DND-41 (cell line): ENCODE data around the gene SPRR3.

Experiments used
- ATAC-seq: fragments of 200-7000 bp; cut with Tn5 transposase; 3 replicates; pipeline ENCODE4 v1.9.1; 2021; ENCODE audit warnings: low read depth; ENCODE audit not compliant: insufficient read depth
- DNase-seq: peaks from one replicate; pipeline ENCODE4 v3.0.0-alpha.2; 2020
- H2AFZ ChIP-seq: 2 replicates; pipeline ENCODE4 v1.6.0; 2012; ENCODE audit warnings: low read depth, low read length
- H3K27ac ChIP-seq: 2 replicates; pipeline ENCODE4 v1.5.1; 2012; ENCODE audit warnings: low read length, inconsistent platforms
- H3K27me3 ChIP-seq: fragments of 200-600 bp; sonication (generic); 2 replicates; pipeline ENCODE4 v1.6.0; 2012; ENCODE audit warnings: low read length, mild to moderate bottlenecking, inconsistent platforms; ENCODE audit not compliant: insufficient read depth, poor library complexity
- H3K36me3 ChIP-seq: 2 replicates; pipeline ENCODE4 v1.5.1; 2012; ENCODE audit warnings: low read length, inconsistent platforms; ENCODE audit not compliant: insufficient read depth
- H3K4me1 ChIP-seq: 2 replicates; pipeline ENCODE4 v1.5.1; 2012; ENCODE audit warnings: mild to moderate bottlenecking, low read length; ENCODE audit not compliant: insufficient read depth
- H3K4me2 ChIP-seq: 2 replicates; pipeline ENCODE4 v1.6.0; 2012; ENCODE audit warnings: mild to moderate bottlenecking, moderate library complexity, low read length, inconsistent platforms; ENCODE audit not compliant: insufficient read depth
- H3K4me3 ChIP-seq, 2 experiments: fragments of 200-600 bp in 1 of 2; shearing (Covaris generic) in 1 of 2; 2 replicates each; pipeline ENCODE4 v1.5.1; 2012 to 2016; ENCODE audit warnings: inconsistent platforms in 2 of 2, low read length in 2 of 2, mild to moderate bottlenecking in 2 of 2, low read depth in 1 of 2, moderate library complexity in 1 of 2
- H3K79me2 ChIP-seq: 2 replicates; pipeline ENCODE4 v1.6.0; 2012; ENCODE audit warnings: low read length, inconsistent platforms; ENCODE audit not compliant: insufficient read depth
- H3K9ac ChIP-seq: 2 replicates; pipeline ENCODE4 v1.6.0; 2012; ENCODE audit warnings: low read depth, mild to moderate bottlenecking, inconsistent platforms, low read length, moderate library complexity
- H3K9me3 ChIP-seq: 2 replicates; pipeline ENCODE4 v1.5.1; 2012; ENCODE audit warnings: low read length, moderate library complexity, mild to moderate bottlenecking, inconsistent platforms; ENCODE audit not compliant: insufficient read depth, severe bottlenecking
- H4K20me1 ChIP-seq: 2 replicates; pipeline ENCODE4 v1.6.0; 2012; ENCODE audit warnings: low read length; ENCODE audit not compliant: insufficient read depth
- CTCF ChIP-seq: IDR thresholded peaks from 2 replicates; pipeline ENCODE4 v1.5.1; 2012; ENCODE audit warnings: borderline replicate concordance, low read length, moderate library complexity, mild to moderate bottlenecking; ENCODE audit not compliant: poor library complexity, severe bottlenecking; ENCODE audit errors: extremely low read depth
- EZH2 ChIP-seq: IDR thresholded peaks from 3 replicates; pipeline ENCODE4 v1.6.1; 2012; ENCODE audit warnings: borderline replicate concordance, low read depth, mild to moderate bottlenecking, moderate library complexity, low read length, inconsistent platforms; ENCODE audit not compliant: severe bottlenecking

The SPRR3 gene, protein sequence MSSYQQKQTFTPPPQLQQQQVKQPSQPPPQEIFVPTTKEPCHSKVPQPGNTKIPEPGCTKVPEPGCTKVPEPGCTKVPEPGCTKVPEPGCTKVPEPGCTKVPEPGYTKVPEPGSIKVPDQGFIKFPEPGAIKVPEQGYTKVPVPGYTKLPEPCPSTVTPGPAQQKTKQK

DNA sequence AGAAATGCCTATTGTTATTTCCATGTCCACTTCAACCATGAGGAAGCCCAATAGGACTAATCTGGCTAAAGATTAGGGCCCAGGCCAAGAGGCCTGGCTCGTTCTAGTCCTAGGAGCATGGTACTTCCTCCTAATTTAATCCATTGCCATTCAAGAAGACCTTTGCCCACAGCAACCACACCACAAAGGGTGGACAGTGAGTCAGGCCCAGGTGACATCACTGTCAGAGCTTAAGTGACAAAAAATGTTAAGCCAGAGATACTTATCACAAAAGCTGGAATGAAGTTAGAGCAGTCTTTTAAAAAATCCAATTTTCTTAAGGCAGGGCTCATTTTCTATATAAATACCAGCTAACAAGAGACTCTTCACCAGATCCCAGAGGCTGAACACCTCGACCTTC, at the start of gene SPRR3:
Gene SPRR3, plus strand, starts transcription at position 368 of the 400 bp plus-strand sequence. CDS start 1,272 bp downstream, outside the sequence.
- no peaks in the 10 kb centered on the region for H3K36me3 ChIP-seq
- H3K27ac ChIP-seq = no peak within 1 kb of the TSS
- ATAC-seq (no peak), DNase-seq (no peak)
- H3K4me2 ChIP-seq = no peak within 1 kb of the TSS
- H3K79me2 ChIP-seq = no peaks in the 10 kb centered on the region
- H3K4me1 ChIP-seq = no peaks in the 10 kb centered on the region
- H3K4me3 ChIP-seq = no peak within 1 kb of the TSS
- no peak for TF ChIP-seq CTCF
- TF ChIP-seq EZH2 = no peak
- H3K9me3 ChIP-seq = no peaks in the 10 kb centered on the region
- no peaks in the 10 kb centered on the region for H4K20me1 ChIP-seq
- H3K9ac ChIP-seq = no peak within 1 kb of the TSS
- H3K27me3 ChIP-seq = peaks cover 15% of the 10 kb centered on the region
- no peak within 1 kb of the TSS for H2AFZ ChIP-seq

DNA sequence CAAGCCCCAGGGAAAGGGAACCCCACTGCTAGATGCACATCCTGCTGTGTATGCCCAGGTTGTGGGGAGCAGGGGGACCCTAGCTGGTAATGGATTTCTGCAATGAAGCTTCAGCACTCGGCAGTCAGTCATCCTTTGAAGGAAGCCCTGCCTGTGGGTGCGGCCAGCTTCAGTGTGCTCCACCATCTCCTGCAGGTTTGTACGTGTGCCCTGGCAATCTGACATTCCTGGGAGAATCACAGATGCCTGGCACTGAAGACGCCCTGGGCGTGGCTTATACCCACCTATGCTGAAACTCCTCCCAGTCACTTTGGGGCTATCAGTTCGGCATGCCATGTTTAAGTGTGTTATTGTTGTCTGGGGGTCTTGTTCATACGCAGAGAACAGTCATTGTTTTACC, 47.8 kb upstream of the SPRR3 start:
- Histone ChIP-seq H3K36me3 (no peaks in the 10 kb centered on the region), H3K27me3 (peaks cover 5% of the 10 kb centered on the region), H3K4me2 (no peak overlapping the region), H4K20me1 (no peaks in the 10 kb centered on the region), H3K27ac (no peak overlapping the region), H3K79me2 (no peaks in the 10 kb centered on the region), H2AFZ (no peak overlapping the region), H3K4me3 (no peak overlapping the region), H3K9me3 (no peaks in the 10 kb centered on the region), H3K9ac (no peak overlapping the region), H3K4me1 (no peaks in the 10 kb centered on the region)
- DNase-seq = no peak
- TF ChIP-seq CTCF (no peak), EZH2 (no peak)
- ATAC-seq = no peak

- Histone ChIP-seq H3K9ac (no peak overlapping the region), H3K27ac (no peak overlapping the region), H3K4me1 (no peaks in the 10 kb centered on the region), H4K20me1 (no peaks in the 10 kb centered on the region), H3K4me2 (no peak overlapping the region), H3K36me3 (no peaks in the 10 kb centered on the region), H3K79me2 (no peaks in the 10 kb centered on the region), H2AFZ (no peak overlapping the region), H3K4me3 (no peak overlapping the region), H3K9me3 (no peaks in the 10 kb centered on the region), H3K27me3 (peaks cover 3% of the 10 kb centered on the region)
- ATAC-seq = no peak
- DNase-seq = no peak
- TF ChIP-seq EZH2 = no peak
- no peak for TF ChIP-seq CTCF
Measured at GRCh38 chr1:152954436-152954835, 47.1 kb upstream of the SPRR3 start.
